Measurements from ENCODE around the gene TCEA2.

- TF ChIP-seq ELF4 (IDR thresholded peaks at IDR 0.05) (no peak), FOXM1 (IDR thresholded peaks at IDR 0.05; ENCODE audit: borderline replicate concordance) (no peak), BHLHE40 (IDR thresholded peaks at IDR 0.05; ENCODE audit: borderline replicate concordance) (no peak), ZNF384 (IDR thresholded peaks at IDR 0.05) (no peak), PKNOX1 (IDR thresholded peaks at IDR 0.05) (no peak), SP1 (IDR thresholded peaks at IDR 0.05) (no peak), HDGF (IDR thresholded peaks at IDR 0.05; ENCODE audit: borderline replicate concordance) (no peak), LEF1 (IDR thresholded peaks at IDR 0.05; ENCODE audit: borderline replicate concordance) (no peak)
Observed at GRCh38 chr20:64051033-64051452, 12.0 kb upstream of the TCEA2 start.

All from HEK293T (cell line).